Heart left ventricle (tissue), 13 donors: ENCODE measurements around the gene CDCP1.

ENCODE experiments used
- POLR2A ChIP-seq, 2 donors: fragments of 450-650 bp; IDR thresholded peaks; one replicate each; pipeline ENCODE4 v1.6.1; 2017; ENCODE audit warnings: antibody characterized with exemption in 2 of 2, mild to moderate bottlenecking in 2 of 2, moderate library complexity in 2 of 2
- TF ChIP-seq, protein P1 (sequence below), 12 donors: fragments of 200-600 bp; sonication (generic) in 4 of 12; IDR thresholded peaks; one replicate each; pipeline versions ENCODE4 v1.5.0 to v1.8.0; 2018 to 2022; ENCODE audit warnings: antibody characterized with exemption in 12 of 12, mild to moderate bottlenecking in 5 of 12
- donor health status: ischemic (EF 13 %, LVEDD 7.1; RV severe dilation, severe dysfunction).
- donor health status: DM: no; HTN: yes; CAD: no.
- donor health status: DM: no; HTN: no; CAD: no.
- donor health status: ischemic (EF 25% LVEDD 6.9; RV normal size, moderate dysfunction).
- donor health status: ischemic (EF 25% LVEDD 5.7; RV mildly dilated, moderate dysfunction).
- donor health status: ischemic (EF 35%, LVEDD 5.7; RV mildly dilated, moderate dysfunction).
- donor health status: nonischemic (EF 11% LVEDD 7.7; RV severe dilation, severe dysfunction).
- donor health status: DM: yes; HTN: yes; CAD: no.
- donor health status: PGD.
- donor health status: ischemic (EF 29% LVEDD 5.4; RV normal size, mild dysfunction).
- donor health status: nonischemic (EF 23%, LVEDD 6.1; RV moderate dilation, normal function).

DNA sequence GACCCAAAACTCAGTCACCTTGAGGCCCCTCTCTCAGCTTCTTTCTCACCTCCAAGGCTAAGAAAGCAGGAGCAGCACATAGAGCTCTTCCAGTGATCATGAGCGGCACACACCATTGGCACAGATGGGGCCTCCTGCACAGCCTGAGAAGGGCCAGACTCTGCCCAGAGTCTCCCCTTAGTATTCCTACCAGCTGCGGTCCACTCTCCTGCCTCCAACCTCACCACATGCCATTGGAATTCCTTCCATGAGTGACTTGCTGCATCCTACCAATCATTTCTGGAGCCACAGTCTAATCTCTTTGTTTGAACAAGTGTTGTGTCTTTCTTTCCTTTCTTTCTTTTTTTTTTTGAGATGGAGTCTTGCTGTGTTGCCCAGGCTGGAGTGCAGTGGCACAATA is 39.3 kb downstream of the CDCP1 start:
- TF ChIP-seq, protein P1, sequence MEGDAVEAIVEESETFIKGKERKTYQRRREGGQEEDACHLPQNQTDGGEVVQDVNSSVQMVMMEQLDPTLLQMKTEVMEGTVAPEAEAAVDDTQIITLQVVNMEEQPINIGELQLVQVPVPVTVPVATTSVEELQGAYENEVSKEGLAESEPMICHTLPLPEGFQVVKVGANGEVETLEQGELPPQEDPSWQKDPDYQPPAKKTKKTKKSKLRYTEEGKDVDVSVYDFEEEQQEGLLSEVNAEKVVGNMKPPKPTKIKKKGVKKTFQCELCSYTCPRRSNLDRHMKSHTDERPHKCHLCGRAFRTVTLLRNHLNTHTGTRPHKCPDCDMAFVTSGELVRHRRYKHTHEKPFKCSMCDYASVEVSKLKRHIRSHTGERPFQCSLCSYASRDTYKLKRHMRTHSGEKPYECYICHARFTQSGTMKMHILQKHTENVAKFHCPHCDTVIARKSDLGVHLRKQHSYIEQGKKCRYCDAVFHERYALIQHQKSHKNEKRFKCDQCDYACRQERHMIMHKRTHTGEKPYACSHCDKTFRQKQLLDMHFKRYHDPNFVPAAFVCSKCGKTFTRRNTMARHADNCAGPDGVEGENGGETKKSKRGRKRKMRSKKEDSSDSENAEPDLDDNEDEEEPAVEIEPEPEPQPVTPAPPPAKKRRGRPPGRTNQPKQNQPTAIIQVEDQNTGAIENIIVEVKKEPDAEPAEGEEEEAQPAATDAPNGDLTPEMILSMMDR (IDR thresholded peaks at IDR 0.05) = no peak
- no peak for TF ChIP-seq POLR2A (IDR thresholded peaks at IDR 0.05)
